GM21515 (cell line): ENCODE measurements around the gene TBCB.
"Not testable (repeated sequence)": the region's sequence is repeated elsewhere in the genome, so short reads cannot be mapped to it uniquely, and the experiment has no call there.

Source experiments
- ATAC-seq: cut with Tn5 transposase; IDR thresholded peaks from one replicate; pipeline ENCODE4 v1.9.1; 2021; ENCODE audit not compliant: unreplicated experiment

Gene TBCB

DNA sequence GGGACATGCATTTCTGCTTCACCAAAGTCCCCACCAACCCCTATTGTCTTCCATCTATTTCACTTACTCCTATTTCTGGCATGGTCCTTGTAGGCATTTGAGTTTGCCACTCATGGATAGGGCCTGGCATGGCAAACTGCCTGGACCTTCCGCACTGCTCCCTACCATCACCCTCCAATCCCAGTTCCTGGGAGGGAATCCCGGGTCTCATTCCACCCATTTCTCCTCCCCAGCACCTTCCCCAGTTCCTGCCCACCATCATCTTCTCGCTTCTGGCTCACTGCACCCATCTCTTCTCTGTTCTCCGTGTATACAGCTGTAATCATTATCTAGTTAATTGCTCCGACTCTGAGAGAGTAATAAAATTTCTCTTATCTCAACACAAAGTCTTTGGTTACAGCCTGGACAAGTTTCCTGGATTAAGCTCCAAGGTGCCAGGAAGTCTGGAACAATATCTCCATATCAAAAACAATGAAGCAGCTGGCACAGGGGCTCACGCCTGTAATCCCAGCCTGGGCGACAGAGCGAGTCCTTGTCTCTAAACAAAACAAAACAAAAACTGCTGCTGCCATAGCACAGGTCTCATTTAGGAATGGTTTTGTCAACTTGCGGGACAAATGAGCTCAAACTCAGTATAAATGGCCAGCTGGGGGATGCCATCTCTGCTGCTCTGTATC lies 54.0 kb downstream of the TBCB start:
- no peak for ATAC-seq

GRCh38 chr19:36172852-36173251 lies 57.6 kb downstream of the TBCB start:
- ATAC-seq: no peak

GRCh38 chr19:36173846-36174245 lies 58.6 kb downstream of the TBCB start:
- not testable (repeated sequence) for ATAC-seq
